Measurements from ENCODE around the gene ARHGAP21.

The ARHGAP21 gene

GRCh38 chr10:24694086-24694485, 29.6 kb downstream of the ARHGAP21 start:
- no CpG with 5 or more reads among the region's 5 CpGs for WGBS (ENCODE audit: extremely low coverage, insufficient coverage, low lambda C conversion rate)
- no peak overlapping the region for H2BK5ac ChIP-seq (ENCODE audit: low read length)
- H2AK5ac ChIP-seq (ENCODE audit: low read length) = no peak overlapping the region
- no peak overlapping the region for H3K18ac ChIP-seq (ENCODE audit: low read length)
- DNase-seq = no peak
- H3K4ac ChIP-seq (ENCODE audit: low read depth, low read length) = no peak overlapping the region
- no peaks in the 10 kb centered on the region for H3K36me3 ChIP-seq (ENCODE audit: control insufficient read depth, insufficient read depth, low read length)
- H3K4me2 ChIP-seq (ENCODE audit: low read length) = no peak overlapping the region
- no peak overlapping the region for H3K56ac ChIP-seq (ENCODE audit: low read length)
- peaks cover 13% of the 10 kb centered on the region for H3K79me2 ChIP-seq (ENCODE audit: control insufficient read depth, insufficient read depth, low read length)
- no peaks in the 10 kb centered on the region for H3K27me3 ChIP-seq (ENCODE audit: insufficient read depth, low read length, poor library complexity)
- no peak overlapping the region for H2BK15ac ChIP-seq (replicated peaks; ENCODE audit: low read depth)
- H3K23ac ChIP-seq (ENCODE audit: low read length) = no peak overlapping the region
- no peak overlapping the region for H2BK120ac ChIP-seq (ENCODE audit: low read depth, low read length)
- H3K79me1 ChIP-seq (ENCODE audit: low read length) = peaks cover 13% of the 10 kb centered on the region
- no peak overlapping the region for H4K8ac ChIP-seq (ENCODE audit: low read depth, low read length)
- no peak overlapping the region for H4K5ac ChIP-seq (ENCODE audit: low read length)
- H3K4me1 ChIP-seq (ENCODE audit: control insufficient read depth, low read depth, low read length) = no peaks in the 10 kb centered on the region
- H3K9ac ChIP-seq (ENCODE audit: low read length) = no peak overlapping the region
- H3K27ac ChIP-seq (ENCODE audit: low read depth, low read length) = no peak overlapping the region
- H3K4me3 ChIP-seq (ENCODE audit: low read length) = no peak overlapping the region

- Histone ChIP-seq H3K27ac (ENCODE audit: low read depth, low read length) (no peak overlapping the region), H2AK5ac (ENCODE audit: low read length) (no peak overlapping the region), H3K36me3 (ENCODE audit: control insufficient read depth, insufficient read depth, low read length) (no peaks in the 10 kb centered on the region), H2BK120ac (ENCODE audit: low read depth, low read length) (no peak overlapping the region), H3K4me2 (ENCODE audit: low read length) (no peak overlapping the region), H3K18ac (ENCODE audit: low read length) (no peak overlapping the region), H3K79me1 (ENCODE audit: low read length) (peaks cover 14% of the 10 kb centered on the region), H2BK15ac (replicated peaks; ENCODE audit: low read depth) (no peak overlapping the region), H3K27me3 (ENCODE audit: insufficient read depth, low read length, poor library complexity) (no peaks in the 10 kb centered on the region), H4K8ac (ENCODE audit: low read depth, low read length) (no peak overlapping the region), H3K79me2 (ENCODE audit: control insufficient read depth, insufficient read depth, low read length) (peaks cover 14% of the 10 kb centered on the region), H3K56ac (ENCODE audit: low read length) (no peak overlapping the region), H3K23ac (ENCODE audit: low read length) (no peak overlapping the region), H3K9ac (ENCODE audit: low read length) (no peak overlapping the region), H3K4me3 (ENCODE audit: low read length) (no peak overlapping the region), H2BK5ac (ENCODE audit: low read length) (no peak overlapping the region), H3K4me1 (ENCODE audit: control insufficient read depth, low read depth, low read length) (no peaks in the 10 kb centered on the region), H3K4ac (ENCODE audit: low read depth, low read length) (no peak overlapping the region), H4K5ac (ENCODE audit: low read length) (no peak overlapping the region)
- no peak for DNase-seq
- no CpG with 5 or more reads among the region's 4 CpGs for WGBS (ENCODE audit: extremely low coverage, insufficient coverage, low lambda C conversion rate)
These were observed 32.6 kb downstream of the ARHGAP21 start for GRCh38 chr10:24690961-24691512.

GRCh38 chr10:24685958-24686540, 37.6 kb downstream of the ARHGAP21 start:
- H4K5ac ChIP-seq (ENCODE audit: low read length) = no peak overlapping the region
- H2AK5ac ChIP-seq (ENCODE audit: low read length) = no peak overlapping the region
- H3K4me1 ChIP-seq (ENCODE audit: control insufficient read depth, low read depth, low read length) = no peaks in the 10 kb centered on the region
- no peak overlapping the region for H3K56ac ChIP-seq (ENCODE audit: low read length)
- no CpG with 5 or more reads among the region's 4 CpGs for WGBS (ENCODE audit: extremely low coverage, insufficient coverage, low lambda C conversion rate)
- H3K27me3 ChIP-seq (ENCODE audit: insufficient read depth, low read length, poor library complexity) = no peaks in the 10 kb centered on the region
- no peak for DNase-seq
- no peak overlapping the region for H3K18ac ChIP-seq (ENCODE audit: low read length)
- no peak overlapping the region for H2BK15ac ChIP-seq (replicated peaks; ENCODE audit: low read depth)
- H3K4me3 ChIP-seq (ENCODE audit: low read length) = no peak overlapping the region
- H3K79me1 ChIP-seq (ENCODE audit: low read length) = peaks cover 5% of the 10 kb centered on the region
- H4K8ac ChIP-seq (ENCODE audit: low read depth, low read length) = no peak overlapping the region
- no peaks in the 10 kb centered on the region for H3K36me3 ChIP-seq (ENCODE audit: control insufficient read depth, insufficient read depth, low read length)
- H3K4me2 ChIP-seq (ENCODE audit: low read length) = no peak overlapping the region
- H2BK5ac ChIP-seq (ENCODE audit: low read length) = no peak overlapping the region
- H3K23ac ChIP-seq (ENCODE audit: low read length) = no peak overlapping the region
- H3K9ac ChIP-seq (ENCODE audit: low read length) = no peak overlapping the region
- no peak overlapping the region for H3K27ac ChIP-seq (ENCODE audit: low read depth, low read length)
- H2BK120ac ChIP-seq (ENCODE audit: low read depth, low read length) = no peak overlapping the region
- H3K79me2 ChIP-seq (ENCODE audit: control insufficient read depth, insufficient read depth, low read length) = peaks cover 5% of the 10 kb centered on the region
- H3K4ac ChIP-seq (ENCODE audit: low read depth, low read length) = no peak overlapping the region

GRCh38 chr10:24683554-24683953, 40.1 kb downstream of the ARHGAP21 start:
- Histone ChIP-seq H3K27ac (ENCODE audit: low read depth, low read length) (no peak overlapping the region), H2AK5ac (ENCODE audit: low read length) (no peak overlapping the region), H3K79me1 (ENCODE audit: low read length) (peaks cover 3% of the 10 kb centered on the region), H3K18ac (ENCODE audit: low read length) (no peak overlapping the region), H3K4me1 (ENCODE audit: control insufficient read depth, low read depth, low read length) (no peaks in the 10 kb centered on the region), H3K56ac (ENCODE audit: low read length) (no peak overlapping the region), H2BK120ac (ENCODE audit: low read depth, low read length) (no peak overlapping the region), H3K9ac (ENCODE audit: low read length) (no peak overlapping the region), H4K8ac (ENCODE audit: low read depth, low read length) (no peak overlapping the region), H4K5ac (ENCODE audit: low read length) (no peak overlapping the region), H3K23ac (ENCODE audit: low read length) (no peak overlapping the region), H2BK15ac (replicated peaks; ENCODE audit: low read depth) (no peak overlapping the region), H3K4ac (ENCODE audit: low read depth, low read length) (no peak overlapping the region), H3K27me3 (ENCODE audit: insufficient read depth, low read length, poor library complexity) (no peaks in the 10 kb centered on the region), H3K4me3 (ENCODE audit: low read length) (no peak overlapping the region), H3K79me2 (ENCODE audit: control insufficient read depth, insufficient read depth, low read length) (peaks cover 3% of the 10 kb centered on the region), H3K4me2 (ENCODE audit: low read length) (no peak overlapping the region), H3K36me3 (ENCODE audit: control insufficient read depth, insufficient read depth, low read length) (no peaks in the 10 kb centered on the region), H2BK5ac (ENCODE audit: low read length) (no peak overlapping the region)
- no peak for DNase-seq

- Histone ChIP-seq H3K4me1 (ENCODE audit: control insufficient read depth, low read depth, low read length) (no peaks in the 10 kb centered on the region), H3K56ac (ENCODE audit: low read length) (no peak overlapping the region), H4K8ac (ENCODE audit: low read depth, low read length) (no peak overlapping the region), H3K36me3 (ENCODE audit: control insufficient read depth, insufficient read depth, low read length) (no peaks in the 10 kb centered on the region), H2BK5ac (ENCODE audit: low read length) (no peak overlapping the region), H3K4me3 (ENCODE audit: low read length) (no peak overlapping the region), H4K5ac (ENCODE audit: low read length) (no peak overlapping the region), H3K27me3 (ENCODE audit: insufficient read depth, low read length, poor library complexity) (no peaks in the 10 kb centered on the region), H3K79me1 (ENCODE audit: low read length) (peaks cover 4% of the 10 kb centered on the region), H3K9ac (ENCODE audit: low read length) (no peak overlapping the region), H2AK5ac (ENCODE audit: low read length) (no peak overlapping the region), H3K27ac (ENCODE audit: low read depth, low read length) (no peak overlapping the region), H3K4ac (ENCODE audit: low read depth, low read length) (no peak overlapping the region), H3K4me2 (ENCODE audit: low read length) (no peak overlapping the region), H3K18ac (ENCODE audit: low read length) (no peak overlapping the region), H3K79me2 (ENCODE audit: control insufficient read depth, insufficient read depth, low read length) (peaks cover under 1% of the 10 kb centered on the region), H3K23ac (ENCODE audit: low read length) (no peak overlapping the region), H2BK15ac (replicated peaks; ENCODE audit: low read depth) (no peak overlapping the region), H2BK120ac (ENCODE audit: low read depth, low read length) (no peak overlapping the region)
- no peak for DNase-seq
- no CpG with 5 or more reads among the region's 6 CpGs for WGBS (ENCODE audit: extremely low coverage, insufficient coverage, low lambda C conversion rate)
These were observed 42.1 kb downstream of the ARHGAP21 start for GRCh38 chr10:24681572-24682088.

Measured in mesendoderm (in vitro differentiated cells).